Hematopoietic multipotent progenitor cell treated with erythropoietin and hydrocortisone succinate and interleukin-3 and kit ligand, for 17 days (in vitro differentiated cells): ENCODE measurements around the gene WIPF1.

Experiments
- DNase-seq: peaks from one replicate; pipeline ENCODE4 v3.0.0-alpha.2; 2015; ENCODE audit warnings: low spot score

The WIPF1 gene

GRCh38 chr2:174595116-174595809 is 2.3 kb downstream of the WIPF1 start:
- DNase-seq = peak; percentile 16

GRCh38 chr2:174594456-174594855 is 3.1 kb downstream of the WIPF1 start:
- DNase-seq = no peak

DNA sequence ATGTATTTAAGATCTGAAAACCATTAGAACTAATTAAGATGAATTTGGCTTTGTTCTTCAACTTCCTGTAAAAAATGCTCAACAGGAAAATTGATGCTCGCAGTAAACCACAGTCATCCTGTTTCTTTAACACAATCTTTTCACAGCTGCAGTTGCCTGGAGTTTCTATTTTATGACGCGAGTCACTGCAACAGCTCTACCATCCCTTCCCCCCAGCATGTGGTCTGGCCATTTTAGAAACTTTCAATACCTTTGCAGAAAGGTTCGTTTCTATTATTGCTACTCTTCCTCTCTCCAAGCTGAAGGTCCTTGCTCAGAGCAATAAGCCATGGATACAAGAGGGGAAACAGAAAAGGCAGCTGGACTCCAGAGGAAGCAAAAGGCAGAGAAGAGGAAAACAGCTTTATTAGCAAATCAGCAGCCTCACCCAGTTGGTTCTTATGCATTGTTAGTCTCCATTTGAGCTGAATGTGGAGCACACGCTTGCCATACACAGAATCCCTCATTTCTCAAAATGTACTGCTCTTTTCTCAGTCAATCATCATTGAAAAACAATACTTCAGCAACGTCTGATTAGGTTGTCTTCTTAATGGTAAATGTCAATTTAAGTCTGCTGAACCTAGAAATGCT is 3.9 kb downstream of the WIPF1 start:
- peak; percentile 6 for DNase-seq

- DNase-seq = no peak
Observed at GRCh38 chr2:174593041-174593440, 4.6 kb downstream of the WIPF1 start.

DNA sequence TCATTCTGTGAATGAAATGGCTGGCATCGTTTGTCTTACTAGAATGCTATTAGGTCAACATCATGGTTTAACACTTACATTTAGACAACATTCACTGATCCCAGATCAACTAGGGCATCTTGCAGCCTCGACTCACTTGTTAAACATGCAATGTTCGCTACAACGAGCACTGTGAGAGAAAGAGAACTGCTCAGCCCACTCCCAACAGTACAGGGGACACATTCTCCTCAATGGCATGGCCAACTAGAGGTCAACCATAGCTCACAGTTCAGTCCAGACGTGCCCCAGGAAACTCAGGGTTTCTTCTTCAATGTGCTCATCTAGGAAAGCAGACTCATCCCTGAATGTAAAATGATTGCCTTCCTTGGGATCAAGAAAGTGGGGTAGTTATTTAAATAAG is 5.9 kb downstream of the WIPF1 start:
- DNase-seq = no peak

DNA sequence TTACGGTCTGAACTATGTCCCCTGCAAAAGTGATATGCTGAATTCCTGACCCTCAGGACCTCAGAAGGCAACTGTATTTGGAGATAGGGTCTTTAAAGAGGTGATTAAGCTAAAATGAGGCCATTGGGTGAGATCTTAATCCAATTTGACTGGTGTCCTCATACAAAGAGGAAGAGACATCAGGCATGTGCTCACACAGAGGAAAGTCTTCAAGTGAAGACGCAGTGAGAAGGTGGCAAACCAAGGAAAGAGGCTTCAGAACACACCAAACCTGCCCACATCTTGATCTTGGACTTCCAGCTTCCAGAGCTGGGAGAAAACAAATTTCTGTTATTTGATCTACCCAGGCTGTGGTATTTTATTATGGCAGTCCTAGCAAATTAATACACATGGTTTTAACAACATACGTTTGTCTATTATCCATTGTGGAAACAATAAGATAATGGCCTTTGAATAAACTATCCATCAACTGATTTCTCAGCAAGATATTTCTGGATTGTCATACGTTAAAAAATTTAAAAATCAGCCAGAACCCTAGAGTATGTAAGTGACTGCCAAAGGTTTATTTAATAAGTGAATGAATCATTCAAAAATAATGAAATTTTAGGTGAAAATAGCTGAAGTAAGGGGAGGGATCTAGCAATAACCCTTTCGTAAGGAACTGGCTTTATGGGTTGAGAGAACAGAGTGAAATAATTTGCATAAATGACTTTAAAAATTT is 6.5 kb downstream of the WIPF1 start:
- no peak for DNase-seq

DNA sequence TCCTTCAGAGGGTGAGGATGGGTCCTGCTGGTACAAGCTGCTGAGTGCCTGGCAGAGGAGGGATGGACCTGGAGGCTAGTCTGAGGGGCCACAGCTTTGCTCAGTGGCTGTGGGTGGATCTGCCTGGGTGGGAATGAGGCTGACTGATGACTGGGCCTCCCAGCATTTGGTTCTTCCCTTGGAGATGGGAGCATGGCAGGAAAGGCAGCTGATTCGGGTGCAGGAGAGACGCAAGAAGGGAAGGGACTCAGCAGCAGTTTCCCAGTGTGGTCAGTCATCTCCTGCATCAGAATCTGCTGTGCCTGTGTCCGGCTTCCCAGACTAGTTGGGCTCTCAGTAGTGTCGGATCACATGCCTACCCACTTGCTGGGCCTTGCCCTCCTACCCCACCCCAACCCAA is 7.3 kb downstream of the WIPF1 start:
- no peak for DNase-seq

DNA sequence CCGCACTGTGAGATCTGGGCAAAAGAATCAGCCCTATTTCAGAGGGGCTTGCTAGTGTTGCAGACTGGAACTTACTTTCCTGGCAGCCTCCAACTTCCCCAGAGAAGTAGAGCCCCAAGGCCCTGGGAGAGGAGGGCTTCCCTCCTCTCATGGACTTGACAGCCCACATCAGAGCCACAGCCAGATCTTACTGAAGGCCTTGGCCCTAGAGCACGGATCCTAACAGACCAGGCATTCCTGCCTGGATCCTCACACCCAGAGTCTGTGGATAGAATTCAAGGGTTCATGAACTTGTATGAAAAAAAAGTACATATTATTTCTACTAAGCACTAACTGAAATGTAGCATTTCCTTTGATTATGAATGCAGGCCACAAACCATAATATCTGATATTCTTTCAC is 8.3 kb downstream of the WIPF1 start:
- DNase-seq = no peak

GRCh38 chr2:174588463-174588862 is 9.1 kb downstream of the WIPF1 start:
- no peak for DNase-seq

GRCh38 chr2:174587579-174587978 is 10.0 kb downstream of the WIPF1 start:
- no peak for DNase-seq

DNA sequence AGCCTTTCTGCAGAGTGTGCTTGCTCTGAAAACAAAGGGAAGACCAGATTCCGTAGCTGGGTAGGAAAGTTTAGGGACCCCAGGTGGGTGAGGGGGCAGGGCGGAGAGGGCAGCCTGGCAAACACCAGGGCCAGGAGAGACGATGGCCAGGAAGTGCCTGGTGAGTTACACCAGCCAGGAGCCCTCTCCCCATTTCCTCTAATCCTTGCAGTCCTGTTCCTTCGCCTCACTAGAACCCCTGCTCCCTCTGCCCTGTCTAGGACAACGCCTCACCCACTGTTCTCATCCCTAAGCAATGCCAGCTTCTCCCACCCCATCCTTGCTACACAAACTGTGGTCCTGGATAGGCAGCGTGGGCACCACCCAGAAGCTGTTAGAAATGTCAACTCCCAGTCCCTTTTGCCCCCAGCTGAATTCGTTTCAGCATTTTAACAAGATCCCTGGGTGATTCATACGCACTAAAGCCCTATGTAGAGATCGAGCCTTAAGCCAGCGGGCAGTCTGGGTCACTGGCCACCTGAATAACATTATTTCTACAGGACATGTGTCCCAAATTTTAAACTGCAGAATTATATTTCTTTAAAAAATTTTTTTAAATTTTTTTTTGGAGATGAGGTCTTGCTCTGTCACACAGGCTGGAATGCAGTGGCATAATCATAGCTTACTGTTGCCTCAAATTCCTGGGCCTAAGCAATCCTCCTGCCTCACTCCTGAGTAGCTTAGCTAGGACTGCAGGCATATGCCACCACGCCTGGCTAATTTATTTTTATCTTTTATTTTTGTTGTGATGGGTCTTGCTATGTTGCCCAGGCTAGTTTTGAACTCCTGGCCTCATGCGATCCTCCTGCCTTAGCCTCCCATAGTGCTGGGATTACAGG is 10.9 kb downstream of the WIPF1 start:
- DNase-seq = no peak

GRCh38 chr2:174585657-174586252 is 11.8 kb downstream of the WIPF1 start:
- no peak for DNase-seq

GRCh38 chr2:174585146-174585545 is 12.5 kb downstream of the WIPF1 start:
- DNase-seq = no peak

DNA sequence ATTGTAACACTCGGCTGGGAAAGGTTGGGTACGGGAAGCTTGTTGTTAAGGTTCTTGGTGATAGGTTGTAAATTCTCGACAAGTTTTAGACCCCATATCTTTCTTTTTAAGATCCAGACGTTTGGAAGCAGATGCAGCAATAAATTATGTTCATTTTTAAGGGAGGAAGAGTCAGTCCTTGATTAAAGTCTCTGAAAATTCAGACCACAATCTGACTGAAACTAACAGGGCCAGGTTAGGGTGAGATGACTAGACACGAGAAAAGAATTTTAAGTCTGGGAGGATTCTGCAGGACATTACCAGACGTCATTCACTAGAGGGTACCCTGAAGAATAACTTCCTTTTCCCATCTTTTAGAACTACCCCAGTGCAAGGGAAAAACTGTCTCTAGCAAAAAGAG is 16.1 kb downstream of the WIPF1 start:
- no peak for DNase-seq

DNA sequence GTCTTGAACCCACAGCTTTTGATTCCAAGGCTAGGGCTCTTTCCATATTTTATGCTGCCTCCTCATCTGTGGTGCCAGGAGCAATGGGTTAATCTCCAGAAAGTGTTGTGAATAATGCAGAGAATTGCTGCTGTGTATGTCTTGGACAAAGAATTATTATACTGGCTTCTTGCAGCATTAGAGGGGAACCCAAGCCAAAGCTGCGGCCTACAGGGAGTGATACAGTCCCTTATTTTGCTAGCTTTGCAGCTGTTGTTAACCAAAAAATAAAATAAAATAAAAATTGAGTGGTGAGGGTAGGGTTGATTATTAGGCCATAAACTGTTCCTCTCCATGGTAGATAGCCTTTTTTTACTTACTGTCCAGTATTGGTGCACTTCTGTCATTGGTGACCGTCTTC is 16.7 kb downstream of the WIPF1 start:
- no peak for DNase-seq

GRCh38 chr2:174577967-174578589 is 19.5 kb downstream of the WIPF1 start:
- DNase-seq = no peak

DNA sequence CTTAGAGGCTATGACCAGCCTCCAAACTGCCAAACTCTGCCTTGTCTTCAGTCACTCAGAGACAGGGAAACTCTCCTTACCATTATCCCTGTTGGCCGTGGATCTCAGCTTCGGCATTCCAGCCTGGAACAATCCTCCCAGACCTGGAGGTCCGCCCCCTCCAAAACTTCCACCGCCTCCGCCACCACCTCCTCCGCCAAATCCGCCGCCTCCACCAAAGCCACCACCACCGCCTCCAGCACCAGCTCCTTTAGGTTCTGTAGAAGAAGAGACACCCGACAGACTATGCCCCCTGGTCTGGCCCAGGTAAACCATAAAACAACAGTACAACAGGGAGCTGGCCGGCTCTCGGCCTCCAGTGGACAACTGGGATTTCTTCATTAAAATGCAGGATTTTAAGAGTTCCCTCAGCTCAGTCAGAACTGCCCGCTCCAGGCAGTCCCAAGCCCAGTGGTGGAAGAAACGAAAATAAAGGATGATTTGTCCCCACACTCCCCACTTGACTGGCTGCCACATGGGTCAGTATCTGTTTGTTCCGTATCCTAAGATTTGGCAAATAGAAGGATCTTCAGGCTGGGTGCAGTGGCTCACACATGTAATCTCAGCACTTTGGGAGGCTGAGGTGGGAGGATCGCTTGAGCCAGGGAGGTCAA is 22.4 kb downstream of the WIPF1 start:
- DNase-seq = no peak

DNA sequence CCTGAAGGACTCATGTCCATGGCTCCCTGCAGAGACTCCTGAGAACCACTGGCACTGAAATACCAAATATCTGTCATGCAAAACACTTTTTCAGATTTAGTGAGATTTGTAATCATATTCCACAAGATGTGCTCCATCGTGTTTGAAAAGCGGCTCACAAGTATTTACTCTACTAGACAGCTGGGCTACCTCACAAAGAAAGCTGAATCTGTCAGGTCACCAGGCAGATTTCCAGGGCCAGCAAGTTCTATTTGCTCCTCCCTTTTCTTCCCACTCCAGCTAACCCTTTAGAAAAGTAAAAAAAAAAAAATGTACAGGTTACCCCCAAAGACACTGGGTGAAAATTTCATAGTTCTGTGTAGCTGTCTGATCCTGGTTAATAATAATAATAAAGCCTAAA is 22.9 kb downstream of the WIPF1 start:
- DNase-seq = no peak

GRCh38 chr2:174573621-174574081 is 24.0 kb downstream of the WIPF1 start:
- DNase-seq = no peak

- no peak for DNase-seq
Observed at GRCh38 chr2:174572556-174572955, 25.0 kb downstream of the WIPF1 start.
